HEK293T (cell line): Measurements from ENCODE around the gene SNRNP70.
A peak's percentile ranks its signal among the peaks of the same experiment; 100 is the strongest.
"Not testable (repeated sequence)": the region's sequence is repeated elsewhere in the genome, so short reads cannot be mapped to it uniquely, and the experiment has no call there.

Source experiments
- CTCF ChIA-PET: fragments of 350-600 bp; formaldehyde crosslinking; extraction: SDS; loops from one replicate; lab custom pipeline; 2021; ENCODE audit warnings: antibody characterized with exemption, inconsistent platforms; lab: Yijun Ruan, JAX
- POLR2A ChIA-PET: fragments of 350-600 bp; formaldehyde crosslinking; extraction: SDS; loops from one replicate; lab custom pipeline; 2020; ENCODE audit warnings: antibody characterized with exemption, inconsistent platforms; lab: Yijun Ruan, JAX
- DNase-seq: peaks from one replicate; pipeline ENCODE4 v3.0.0; 2012; ENCODE audit warnings: mixed read lengths; ENCODE audit errors: extremely low spot score
- ARNT ChIP-seq: fragments of 450-650 bp; IDR thresholded peaks from 2 replicates; pipeline ENCODE4 v1.6.1; 2017; ENCODE audit warnings: mild to moderate bottlenecking
- BHLHE40 ChIP-seq: fragments of 450-650 bp; IDR thresholded peaks from 2 replicates; pipeline ENCODE4 v1.6.1; 2016; ENCODE audit warnings: mild to moderate bottlenecking, moderate library complexity, borderline replicate concordance
- CTBP1 ChIP-seq: fragments of 450-650 bp; IDR thresholded peaks from 2 replicates; pipeline ENCODE4 v1.6.1; 2016; ENCODE audit warnings: borderline replicate concordance
- ELF4 ChIP-seq: fragments of 450-650 bp; IDR thresholded peaks from 2 replicates; pipeline ENCODE4 v1.6.1; 2017; ENCODE audit warnings: antibody characterized with exemption
- FOXA1 ChIP-seq: fragments of 450-650 bp; IDR thresholded peaks from 2 replicates; pipeline ENCODE4 v1.6.1; 2016; ENCODE audit warnings: mild to moderate bottlenecking
- FOXK2 ChIP-seq: fragments of 450-650 bp; IDR thresholded peaks from 2 replicates; pipeline ENCODE4 v1.6.1; 2016; ENCODE audit warnings: mild to moderate bottlenecking
- FOXM1 ChIP-seq: fragments of 450-650 bp; IDR thresholded peaks from 2 replicates; pipeline ENCODE4 v1.6.1; 2017; ENCODE audit warnings: mild to moderate bottlenecking, borderline replicate concordance
- HDGF ChIP-seq: fragments of 450-650 bp; IDR thresholded peaks from 2 replicates; pipeline ENCODE4 v1.6.1; 2017; ENCODE audit warnings: antibody characterized with exemption, borderline replicate concordance
- L3MBTL2 ChIP-seq: fragments of 450-650 bp; conservative IDR thresholded peaks from 2 replicates; pipeline ENCODE4 v1.6.1; 2016; ENCODE audit warnings: mild to moderate bottlenecking
- LEF1 ChIP-seq: fragments of 450-650 bp; IDR thresholded peaks from 2 replicates; pipeline ENCODE4 v1.6.1; 2017; ENCODE audit warnings: mild to moderate bottlenecking, borderline replicate concordance
- NFRKB ChIP-seq: fragments of 450-650 bp; IDR thresholded peaks from 2 replicates; pipeline ENCODE4 v1.6.1; 2016; ENCODE audit warnings: mild to moderate bottlenecking, moderate library complexity
- PKNOX1 ChIP-seq: fragments of 450-650 bp; IDR thresholded peaks from 2 replicates; pipeline ENCODE4 v1.6.1; 2016
- SP1 ChIP-seq: fragments of 450-650 bp; IDR thresholded peaks from 2 replicates; pipeline ENCODE4 v1.6.1; 2017
- SUZ12 ChIP-seq: fragments of 450-650 bp; IDR thresholded peaks from 2 replicates; pipeline ENCODE4 v1.6.1; 2016; ENCODE audit warnings: mild to moderate bottlenecking
- TARDBP ChIP-seq: fragments of 450-650 bp; IDR thresholded peaks from 2 replicates; pipeline ENCODE4 v1.6.1; 2016
- ZNF384 ChIP-seq: fragments of 450-650 bp; IDR thresholded peaks from 2 replicates; pipeline ENCODE4 v1.6.1; 2016

Gene SNRNP70

GRCh38 chr19:49085020-49085867 is at the start of gene SNRNP70:
Gene SNRNP70 (plus strand): TSS chr19:49085451. CDS start chr19:49086415, 964 bp downstream.
- TF ChIP-seq PKNOX1 (no peak), CTBP1 (0 out of 2 replicates have a peak, but pooled peaks have one; percentile 28), L3MBTL2 (peak; percentile 54), ARNT (no peak), TARDBP (no peak), ELF4 (peak; percentile 51; the same call in 1 of the 2 replicates), FOXM1 (no peak)
- ChIA-PET CTCF (no interaction called here), POLR2A (no interaction called here)
- DNase-seq, result peak; percentile 99

GRCh38 chr19:49036815-49037214 is 48.4 kb upstream of the SNRNP70 start, which contains the start of gene CGB1:
Gene CGB1 (minus strand): TSS chr19:49036895. CDS start chr19:49036711, 184 bp downstream.
- CTCF ChIA-PET, result not testable (repeated sequence)

GRCh38 chr19:49038111-49038510 is 47.1 kb upstream of the SNRNP70 start:
- CTCF ChIA-PET, result interaction anchor here (1.1 kb wide), 1 partner anchor 18 kb away, joined by 3 read pairs; no protein-coding TSS in a partner anchor
- DNase-seq, POLR2A ChIA-PET: not testable (repeated sequence)

More at GRCh38 chr19:49036815-49037214, 48.4 kb upstream of the SNRNP70 start, which contains the start of gene CGB1:
- POLR2A ChIA-PET, result not testable (repeated sequence)
- peak; percentile 53 for DNase-seq

GRCh38 chr19:49038557-49039276 is 46.5 kb upstream of the SNRNP70 start:
- POLR2A ChIA-PET, DNase-seq: not testable (repeated sequence)
- CTCF ChIA-PET, result interaction anchor here (1.1 kb wide), 1 partner anchor 18 kb away, joined by 3 read pairs; no protein-coding TSS in a partner anchor

DNA sequence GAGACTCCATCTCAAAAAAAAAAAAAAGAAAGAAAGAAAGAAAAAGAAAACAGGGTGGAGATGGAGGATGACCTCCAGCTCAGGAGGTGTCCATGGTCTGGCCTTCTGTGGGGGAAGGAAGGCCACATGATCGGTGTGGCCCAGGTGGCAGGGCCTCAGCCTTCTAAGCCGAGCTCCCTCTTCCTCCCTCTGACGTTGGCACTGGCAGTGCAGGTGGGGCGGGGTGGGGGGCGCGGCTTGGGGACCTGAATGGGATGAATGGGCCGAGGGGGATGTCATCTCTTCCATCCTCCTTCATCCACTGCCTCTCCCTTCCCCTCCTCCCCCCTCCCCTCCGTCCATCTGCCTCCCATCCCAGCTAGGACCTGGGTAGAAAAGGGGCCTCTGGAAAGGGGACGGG is 45.5 kb upstream of the SNRNP70 start:
- POLR2A ChIA-PET, DNase-seq: not testable (repeated sequence)
- CTCF ChIA-PET, result interaction anchor here (0.6 kb wide), 1 partner anchor 639 kb away, joined by 5 read pairs; no protein-coding TSS in a partner anchor

DNA sequence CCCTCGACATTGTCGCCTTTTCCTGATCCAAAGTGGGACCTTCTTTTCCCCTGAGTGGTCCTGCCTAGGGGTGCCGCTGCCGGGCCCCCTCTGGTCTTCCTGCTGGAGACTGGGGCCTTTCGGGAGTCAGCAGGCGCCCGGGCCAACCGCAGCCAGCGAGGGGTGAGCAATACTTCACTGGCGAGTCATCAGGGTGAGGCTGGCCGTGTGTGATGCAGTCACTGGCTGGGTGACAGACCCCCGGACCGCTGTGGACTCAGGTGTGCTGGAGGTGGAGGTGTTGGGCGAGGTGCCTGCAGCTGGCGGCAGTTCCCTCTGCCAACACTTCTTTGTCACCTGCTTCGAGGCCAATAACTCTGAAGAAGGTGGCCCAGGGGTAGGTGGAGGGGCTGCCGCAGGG is 43.1 kb upstream of the SNRNP70 start:
- ChIA-PET POLR2A (no interaction called here), CTCF (no interaction called here)
- TF ChIP-seq SP1 (no peak), BHLHE40 (no peak), L3MBTL2 (no peak), HDGF (no peak), ELF4 (no peak), PKNOX1 (no peak), ZNF384 (no peak), ARNT (no peak), FOXK2 (no peak), FOXA1 (no peak), NFRKB (no peak), FOXM1 (no peak), TARDBP (no peak), SUZ12 (no peak), CTBP1 (no peak), LEF1 (no peak)
- no peak for DNase-seq

- CTCF ChIA-PET, POLR2A ChIA-PET, DNase-seq: not testable (repeated sequence)
Measured at GRCh38 chr19:49042666-49043065, 42.6 kb upstream of the SNRNP70 start.

DNA sequence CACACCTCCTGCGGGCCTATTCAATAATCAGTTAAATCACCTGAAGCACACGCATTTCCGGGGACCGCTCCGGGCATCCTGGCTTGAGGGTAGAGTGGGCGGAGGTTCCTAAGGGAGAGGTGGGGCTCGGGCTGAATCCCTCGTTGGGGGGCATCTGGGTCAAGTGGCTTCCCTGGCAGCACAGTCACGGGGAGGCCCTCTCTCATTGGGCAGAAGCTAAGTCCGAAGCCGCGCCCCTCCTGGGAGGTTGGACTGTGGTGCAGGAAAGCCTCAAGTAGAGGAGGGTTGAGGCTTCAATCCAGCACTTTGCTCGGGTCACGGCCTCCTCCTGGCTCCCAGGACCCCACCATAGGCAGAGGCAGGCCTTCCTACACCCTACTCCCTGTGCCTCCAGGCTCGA is 41.7 kb upstream of the SNRNP70 start, which contains the start of gene CGB5:
TSS of gene CGB5 (plus strand) at position 301 of the 400 bp plus-strand sequence. CDS start 362 bp downstream, outside the sequence.
- POLR2A ChIA-PET, CTCF ChIA-PET, DNase-seq: not testable (repeated sequence)

DNA sequence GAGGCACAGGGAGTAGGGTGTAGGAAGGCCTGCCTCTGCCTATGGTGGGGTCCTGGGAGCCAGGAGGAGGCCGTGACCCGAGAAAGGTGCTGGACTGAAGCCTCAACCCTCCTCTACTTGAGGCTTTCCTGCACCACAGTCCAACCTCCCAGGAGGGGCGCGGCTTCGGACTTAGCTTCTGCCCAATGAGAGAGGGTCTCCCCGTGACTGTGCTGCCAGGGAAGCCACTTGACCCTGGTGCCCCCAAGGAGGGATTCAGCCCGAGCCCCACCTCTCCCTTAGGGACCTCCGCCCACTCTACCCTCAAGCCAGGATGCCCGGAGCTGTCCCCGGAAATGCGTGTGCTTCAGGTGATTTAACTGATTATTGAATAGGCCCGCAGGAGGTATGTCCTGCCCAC is 36.2 kb upstream of the SNRNP70 start, which contains the start of gene CGB8:
TSS of gene CGB8 (minus strand) at position 101 of the 400 bp plus-strand sequence. CDS start 372 bp downstream, outside the sequence.
- DNase-seq, POLR2A ChIA-PET, CTCF ChIA-PET: not testable (repeated sequence)

- CTCF ChIA-PET, DNase-seq, POLR2A ChIA-PET: not testable (repeated sequence)
Measured at GRCh38 chr19:49049834-49050233, 35.4 kb upstream of the SNRNP70 start.

GRCh38 chr19:49050376-49051033 is 34.7 kb upstream of the SNRNP70 start:
- DNase-seq, CTCF ChIA-PET, POLR2A ChIA-PET: not testable (repeated sequence)
